ENCODE results near the gene QRFP.

QRFP gene

GRCh38 chr9:130896233-130897014 is at the start of gene QRFP:
TSS of gene QRFP (minus strand) at chr9:130896812. CDS start at chr9:130893838, 2,974 bp downstream.
- DNase-seq (ENCODE audit: low read depth in 2 of 3, low spot score in 2 of 3), result no peak

DNA sequence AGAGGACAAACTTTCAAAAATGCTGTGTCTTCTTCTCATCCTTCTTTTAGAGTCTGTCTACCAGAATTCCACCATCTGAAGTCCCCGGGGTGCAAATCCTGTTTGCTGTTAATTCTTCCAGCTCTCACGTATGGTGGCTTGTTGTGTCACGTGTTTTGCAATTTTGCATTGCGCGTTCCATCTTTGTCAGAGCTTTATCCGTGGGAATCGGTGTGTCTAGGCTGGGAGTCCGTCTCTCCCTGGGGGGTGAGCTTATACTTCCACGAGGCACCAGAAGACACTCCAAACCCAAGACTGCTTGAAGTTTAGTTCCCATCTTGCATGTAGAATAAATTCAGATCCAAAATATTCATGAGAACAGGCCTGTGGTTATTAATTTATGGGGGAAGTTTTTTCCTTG is 48.6 kb upstream of the QRFP start:
- no peak for DNase-seq (ENCODE audit: low read depth in 2 of 3, low spot score in 2 of 3)

- DNase-seq (ENCODE audit: low read depth in 2 of 3, low spot score in 2 of 3), result no peak
Observed at GRCh38 chr9:130944510-130945058, 48.0 kb upstream of the QRFP start.

DNA sequence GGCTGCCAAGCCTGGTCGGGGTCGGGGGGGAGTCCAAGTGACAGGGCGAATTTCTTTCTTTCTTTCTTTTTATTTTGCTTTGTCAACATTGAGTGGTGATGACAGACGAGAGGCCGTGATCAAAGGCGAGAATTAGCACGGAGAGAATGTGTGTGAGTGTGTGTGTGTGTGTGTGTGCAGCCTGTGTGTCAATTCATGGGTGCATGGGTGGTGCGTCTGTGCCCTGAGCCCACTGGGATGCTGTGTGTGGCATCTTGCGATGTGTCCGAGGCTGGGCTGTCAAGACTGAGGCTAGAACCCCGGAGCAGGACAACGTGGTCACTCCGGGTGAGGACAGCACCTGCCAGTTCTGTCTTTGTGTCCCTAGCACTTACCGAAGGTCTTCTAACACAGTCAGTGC is 47.2 kb upstream of the QRFP start:
- DNase-seq (ENCODE audit: low read depth in 2 of 3, low spot score in 2 of 3), result no peak

- DNase-seq (ENCODE audit: low read depth in 2 of 3, low spot score in 2 of 3), result no peak
Observed at GRCh38 chr9:130943221-130943620, 46.6 kb upstream of the QRFP start.

- DNase-seq (ENCODE audit: low read depth in 2 of 3, low spot score in 2 of 3), result no peak
Observed at GRCh38 chr9:130942679-130943078, 46.1 kb upstream of the QRFP start.

- no peak for DNase-seq (ENCODE audit: low read depth in 2 of 3, low spot score in 2 of 3)
Observed at GRCh38 chr9:130942084-130942483, 45.5 kb upstream of the QRFP start.

DNA sequence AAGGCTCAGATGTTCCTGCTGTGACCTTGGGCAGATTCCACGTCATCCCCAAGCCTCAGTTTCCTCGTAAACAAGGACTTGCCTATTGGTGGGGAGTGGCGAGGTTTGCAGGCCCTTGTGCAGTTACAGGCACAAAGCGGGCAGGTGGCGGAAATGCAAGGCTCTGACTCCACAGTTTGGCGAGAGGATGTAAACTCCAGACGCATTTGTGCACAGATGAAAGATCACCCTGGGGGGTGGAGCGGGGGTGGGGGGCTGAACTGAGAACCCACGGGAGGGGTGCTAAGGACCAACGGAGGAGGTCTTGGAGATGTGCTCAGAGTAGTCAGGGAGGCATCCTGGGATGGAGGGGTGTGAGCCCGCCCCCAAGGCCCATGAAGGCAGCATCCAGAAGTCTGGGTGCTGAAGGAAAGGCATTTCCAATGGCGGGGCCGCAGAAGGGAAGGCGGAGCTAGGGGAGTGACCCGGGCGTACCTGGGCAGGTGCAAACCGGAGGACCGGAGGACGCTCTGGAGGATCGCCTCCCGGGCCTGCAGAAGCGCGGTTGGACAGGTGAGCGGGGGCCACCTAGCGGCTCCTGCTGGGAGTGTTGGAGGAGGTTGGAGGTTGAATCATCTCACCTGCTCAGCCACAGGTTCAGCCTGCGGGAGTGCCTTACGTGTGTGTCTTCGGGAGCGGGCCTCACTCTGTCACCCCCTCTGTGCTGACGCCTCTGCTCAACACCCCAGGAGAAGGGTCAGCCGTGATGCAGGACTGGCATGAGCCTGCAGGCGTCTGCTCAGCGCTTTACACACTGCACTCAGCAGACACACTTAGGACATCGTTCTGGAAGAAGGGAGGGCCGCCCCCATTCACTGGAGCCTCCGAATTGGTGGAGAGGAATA is 44.3 kb upstream of the QRFP start:
- peak; percentile 24 to 61 (median 57) for DNase-seq (ENCODE audit: low read depth in 2 of 3, low spot score in 2 of 3)

- no peak for DNase-seq (ENCODE audit: low read depth in 2 of 3, low spot score in 2 of 3)
Observed at GRCh38 chr9:130940027-130940549, 43.5 kb upstream of the QRFP start.

DNA sequence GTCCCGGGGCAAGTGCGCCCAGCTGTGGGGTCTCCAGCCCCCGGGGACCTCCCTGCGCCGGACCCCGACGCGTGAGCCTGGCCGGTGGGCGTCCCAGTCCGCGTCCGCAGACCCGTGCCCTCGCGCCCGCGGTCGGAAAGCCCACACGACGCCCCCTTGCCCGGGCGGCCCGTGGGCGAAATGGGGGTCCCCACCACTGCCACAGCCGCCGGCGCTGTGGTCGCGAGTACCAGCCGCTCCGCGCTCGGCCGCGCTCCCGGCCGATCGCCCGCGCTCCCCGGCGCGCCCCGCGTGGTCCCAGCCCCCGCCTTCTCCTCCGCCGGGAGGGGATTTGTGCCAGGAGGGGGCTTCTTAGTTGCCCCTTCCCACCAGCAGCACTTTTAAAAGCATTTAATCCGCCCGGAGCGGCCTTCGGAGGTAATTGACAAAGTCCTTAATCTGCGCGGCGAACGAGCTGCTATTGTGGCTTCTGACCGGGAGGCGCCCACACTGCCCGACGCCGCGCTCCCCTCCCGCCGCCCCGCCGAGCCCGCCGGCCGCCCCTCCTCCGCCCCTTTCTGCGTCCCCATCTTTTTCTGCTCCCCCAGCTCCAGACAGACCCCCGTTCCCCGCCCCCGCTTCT is 42.9 kb upstream of the QRFP start:
- DNase-seq (ENCODE audit: low read depth in 2 of 3, low spot score in 2 of 3), result no peak

DNA sequence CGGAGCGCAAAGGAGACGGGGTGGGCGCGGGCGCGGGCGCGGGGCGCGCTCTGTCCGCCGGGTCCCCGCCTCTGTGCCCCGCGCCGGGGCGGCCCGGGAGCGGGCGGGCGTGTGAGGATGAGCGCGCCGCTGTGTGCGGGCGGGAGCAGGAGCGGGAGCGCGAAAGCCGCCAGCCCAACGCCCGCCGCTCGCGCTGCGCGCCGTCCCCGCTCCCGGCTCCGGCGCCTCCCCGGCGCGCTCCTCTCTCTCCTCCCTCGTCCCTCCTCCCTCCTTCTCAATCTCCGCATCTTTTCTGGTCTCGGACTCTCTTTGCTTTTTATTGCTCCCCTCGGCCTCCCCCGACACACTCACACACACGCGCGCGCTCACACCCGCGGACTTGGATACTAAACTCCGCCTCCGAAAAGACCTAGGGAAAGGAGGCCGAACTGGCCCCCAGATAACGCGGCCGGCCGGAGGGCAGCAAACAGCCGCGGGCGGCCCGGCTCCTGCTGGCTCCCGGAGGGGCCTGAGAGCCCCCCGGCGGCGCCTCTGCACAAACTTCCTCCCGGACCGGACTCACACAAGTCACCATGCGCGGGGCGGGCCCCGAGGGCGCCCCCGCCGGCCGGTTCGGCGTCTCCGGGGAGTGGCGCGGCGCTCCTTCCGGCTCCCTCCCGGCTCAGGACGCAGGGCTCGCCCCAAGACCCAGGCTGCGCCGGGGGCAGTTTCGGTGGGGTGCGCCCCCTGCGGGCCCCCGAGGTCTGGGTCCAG is 42.2 kb upstream of the QRFP start, which contains the start of gene FIBCD1:
FIBCD1 (minus strand) TSS at position 596 of the 753 bp plus-strand sequence. CDS start 640 bp downstream, outside the sequence.
- DNase-seq (ENCODE audit: low read depth in 2 of 3, low spot score in 2 of 3), result no peak

DNA sequence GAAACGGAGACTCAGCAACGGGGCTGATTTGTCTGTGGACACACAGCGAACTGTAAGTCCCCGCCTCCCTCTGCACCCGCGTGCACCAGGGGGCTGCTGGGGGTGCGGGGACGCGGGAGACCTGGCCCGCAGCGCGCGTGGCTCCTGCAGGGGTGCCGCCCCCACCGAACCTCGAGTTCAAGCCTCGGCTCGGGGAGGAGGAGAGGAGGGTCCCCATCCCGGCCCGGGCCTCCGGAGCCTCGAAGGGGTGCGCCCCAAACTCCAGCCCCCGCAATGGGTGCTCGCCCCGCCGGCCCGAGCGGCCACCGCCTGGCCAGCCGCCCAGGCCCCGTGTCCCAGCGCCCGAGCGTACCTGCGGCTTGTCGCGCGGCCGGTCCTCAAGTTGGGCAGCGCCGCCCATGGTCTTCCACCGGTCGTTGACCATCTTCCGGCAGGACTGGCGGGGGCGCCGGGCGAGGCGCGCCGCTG is 41.6 kb upstream of the QRFP start:
- DNase-seq (ENCODE audit: low read depth in 2 of 3, low spot score in 2 of 3), result no peak

DNA sequence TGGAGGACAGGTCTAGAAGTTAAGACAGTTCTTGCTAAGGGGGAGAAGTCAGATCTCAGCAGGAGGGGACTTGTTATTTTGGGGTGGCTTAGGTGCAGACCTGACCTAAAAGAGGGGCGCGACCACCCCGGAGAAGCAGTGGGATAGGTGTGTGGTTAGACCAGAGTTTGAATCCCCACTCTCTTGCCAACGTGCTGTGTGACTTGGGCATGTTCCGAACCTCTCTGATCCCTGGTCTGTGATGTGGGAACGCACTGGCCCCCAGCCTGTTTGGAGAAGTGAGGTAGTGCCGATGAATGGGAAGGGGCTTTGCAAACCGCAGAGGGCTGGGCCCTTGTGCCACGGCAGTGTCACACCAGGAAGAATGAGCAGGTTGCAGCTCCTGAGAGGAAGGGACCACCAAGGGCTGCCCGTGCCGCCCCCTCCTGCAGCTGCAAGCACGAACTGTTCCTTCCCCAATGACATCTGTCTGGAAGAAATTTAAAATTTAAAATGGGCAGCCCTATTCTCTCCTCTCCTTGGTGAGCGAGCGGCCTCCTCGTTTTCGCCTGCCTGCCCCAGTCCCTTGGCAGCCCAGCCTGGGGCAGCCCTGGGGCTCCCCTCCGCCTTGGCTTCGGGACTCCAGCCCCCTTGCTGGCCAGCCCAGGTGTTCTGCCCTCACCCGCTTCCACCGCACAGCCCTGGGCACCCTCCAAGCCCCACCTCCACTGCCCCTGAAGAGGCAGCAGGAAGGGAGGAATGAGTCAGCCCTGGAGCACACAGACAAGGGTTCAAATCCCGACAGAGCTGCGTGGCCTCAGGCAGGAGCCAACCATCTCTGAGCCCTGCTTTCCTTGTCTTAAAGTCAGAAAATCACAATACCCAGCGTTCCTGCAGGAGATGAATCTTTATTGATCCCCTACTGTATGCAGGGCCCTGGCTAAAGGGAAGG is 40.8 kb upstream of the QRFP start:
- DNase-seq (ENCODE audit: low read depth in 2 of 3, low spot score in 2 of 3), result no peak

GRCh38 chr9:130936285-130937117 is 39.9 kb upstream of the QRFP start:
- no peak for DNase-seq (ENCODE audit: low read depth in 2 of 3, low spot score in 2 of 3)

DNA sequence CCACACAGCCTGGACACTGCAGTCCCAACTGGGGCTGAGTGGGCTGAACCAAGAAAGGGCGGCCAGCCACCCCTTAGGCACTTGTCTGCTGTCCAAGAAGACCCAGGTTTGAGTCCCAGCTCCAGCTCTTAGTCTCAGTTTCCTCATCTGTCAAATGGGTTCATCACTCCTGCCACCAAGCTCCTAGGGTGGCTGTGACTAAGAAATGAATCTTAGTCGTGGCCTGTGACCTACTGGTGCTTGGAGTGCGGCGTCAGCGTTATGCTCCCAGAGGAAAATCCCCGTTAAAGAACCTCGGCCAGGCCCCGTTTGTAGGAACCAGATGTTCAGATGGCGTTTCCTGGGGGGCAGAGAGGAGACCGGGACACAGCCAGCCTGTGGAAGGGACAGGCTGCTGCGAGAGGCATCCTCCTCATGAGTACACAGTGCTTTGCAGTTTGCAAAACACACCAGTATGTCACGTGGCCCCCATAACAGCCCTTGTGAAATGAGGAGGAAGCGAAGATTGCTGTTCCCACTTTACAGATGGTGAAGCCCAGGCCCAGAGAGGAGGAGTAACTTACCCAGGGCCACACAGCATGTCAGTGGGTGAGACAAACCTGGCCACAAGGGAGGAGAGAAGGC is 39.1 kb upstream of the QRFP start:
- DNase-seq (ENCODE audit: low read depth in 2 of 3, low spot score in 2 of 3), result no peak

- DNase-seq (ENCODE audit: low read depth in 2 of 3, low spot score in 2 of 3), result no peak
Observed at GRCh38 chr9:130934702-130935647, 38.4 kb upstream of the QRFP start.

- DNase-seq (ENCODE audit: low read depth in 2 of 3, low spot score in 2 of 3), result no peak
Observed at GRCh38 chr9:130934246-130934645, 37.6 kb upstream of the QRFP start.
